Tibial nerve (tissue), 4 donors: ENCODE results near the gene SHISA6. TPM values are rescaled to one million over a fixed set of nuclear protein-coding genes. Genes with fewer than 3 reads are reported as not detected.

Experiments used
- DNase-seq, 2 donors: peaks; one replicate each; pipeline ENCODE4 v3.0.0-alpha.2; 2019; ENCODE audit warnings: low spot score in 2 of 2
- H3K27ac ChIP-seq, 4 donors: fragments of 200-600 bp; sonication (generic) in 3 of 4; one replicate each; pipeline ENCODE4 v1.5.1; 2017 to 2019; ENCODE audit warnings: mild to moderate bottlenecking in 1 of 4
- H3K27me3 ChIP-seq, 2 donors: fragments of 200-600 bp; sonication (generic) in 1 of 2; one replicate each; pipeline versions ENCODE4 v1.5.1 to v1.6.0; 2017 to 2019
- H3K36me3 ChIP-seq, 3 donors: fragments of 200-600 bp; sonication (generic); one replicate each; pipeline ENCODE4 v1.5.1; 2018 to 2019
- H3K4me1 ChIP-seq, 4 donors: fragments of 200-600 bp; sonication (generic) in 3 of 4; one replicate each; pipeline ENCODE4 v1.5.1; 2017 to 2019
- H3K4me3 ChIP-seq, 4 donors: fragments of 200-600 bp; sonication (generic) in 3 of 4; one replicate each; pipeline ENCODE4 v1.5.1; 2017 to 2019; ENCODE audit warnings: mild to moderate bottlenecking in 1 of 4, moderate library complexity in 1 of 4
- H3K9me3 ChIP-seq, 4 donors: fragments of 200-600 bp; sonication (generic) in 3 of 4; one replicate each; pipeline ENCODE4 v1.5.1; 2017 to 2019
- CTCF ChIP-seq, 5 experiments: fragments of 200-600 bp in 3 of 5; fragments of 450-650 bp in 2 of 5; sonication (generic) in 3 of 5; IDR thresholded peaks; one replicate each; pipeline ENCODE4 v1.5.1; 2016 to 2019; ENCODE audit warnings: antibody characterized with exemption in 5 of 5, mild to moderate bottlenecking in 3 of 5, moderate library complexity in 2 of 5
- EP300 ChIP-seq, 2 donors: sonication (generic); formaldehyde crosslinking; IDR thresholded peaks; one replicate each; pipeline ENCODE4 v1.6.1; 2017; ENCODE audit warnings: antibody characterized with exemption in 2 of 2, mild to moderate bottlenecking in 1 of 2
- POLR2A ChIP-seq, 2 donors: fragments of 450-650 bp; IDR thresholded peaks; one replicate each; pipeline ENCODE4 v1.6.1; 2017; ENCODE audit warnings: antibody characterized with exemption in 2 of 2, mild to moderate bottlenecking in 2 of 2, moderate library complexity in 2 of 2
- WGBS, 2 donors: methylation state at CpG; one replicate each; pipeline ENCODE4 v1.1.5; 2018; 5-methylcytosine and 5-hydroxymethylcytosine counted together
- total RNA-seq, 4 donors: library from RNA; depleted of rRNA; stranded (reverse); fragments of >200 nt; gene quantifications; one replicate each; pipeline ENCODE4 v1.1.0, GENCODE V29; 2016

Gene SHISA6
- total RNA-seq, 4 donors from 2014 or later = 10.8 to 28.0 (median 21.9) TPM

DNA sequence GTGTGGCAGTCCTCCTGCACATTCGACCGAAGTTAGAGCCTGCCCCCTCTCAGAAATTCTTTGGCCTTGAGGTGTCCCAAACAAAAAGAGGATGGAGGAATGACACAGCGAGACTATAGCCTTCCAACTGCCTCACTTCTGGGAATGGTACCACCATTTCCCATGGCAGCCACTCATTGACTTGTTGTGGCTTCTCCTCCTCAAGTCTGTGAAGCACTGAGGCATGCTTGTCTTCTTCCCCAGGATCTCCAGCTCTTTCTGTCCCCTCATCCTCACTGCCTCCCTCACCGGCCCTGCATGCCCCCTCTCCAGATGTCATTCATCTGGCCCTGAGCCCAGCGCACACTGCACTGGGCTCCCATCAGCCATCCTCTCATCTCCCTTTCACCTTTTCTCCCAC, 313.5 kb downstream of the SHISA6 start:
- DNase-seq = no peak
- Histone ChIP-seq H3K36me3 (peaks cover 0 to 18% (median 0%) of the 10 kb centered on the region in 3 donors), H3K4me1 (peaks cover 0 to 5% (median 0%) of the 10 kb centered on the region in 4 donors), H3K27ac (no peak overlapping the region), H3K9me3 (peaks cover 0 to 10% (median 0%) of the 10 kb centered on the region in 4 donors), H3K27me3 (no peaks in the 10 kb centered on the region), H3K4me3 (no peak overlapping the region)
- no peak for TF ChIP-seq POLR2A (IDR thresholded peaks at IDR 0.05)
- TF ChIP-seq CTCF (IDR thresholded peaks at IDR 0.05) = no peak
- TF ChIP-seq EP300 (IDR thresholded peaks at IDR 0.05) = no peak
- WGBS, 2 donors = 88 to 91% methylated on average over 5 of the region's 5 CpGs

DNA sequence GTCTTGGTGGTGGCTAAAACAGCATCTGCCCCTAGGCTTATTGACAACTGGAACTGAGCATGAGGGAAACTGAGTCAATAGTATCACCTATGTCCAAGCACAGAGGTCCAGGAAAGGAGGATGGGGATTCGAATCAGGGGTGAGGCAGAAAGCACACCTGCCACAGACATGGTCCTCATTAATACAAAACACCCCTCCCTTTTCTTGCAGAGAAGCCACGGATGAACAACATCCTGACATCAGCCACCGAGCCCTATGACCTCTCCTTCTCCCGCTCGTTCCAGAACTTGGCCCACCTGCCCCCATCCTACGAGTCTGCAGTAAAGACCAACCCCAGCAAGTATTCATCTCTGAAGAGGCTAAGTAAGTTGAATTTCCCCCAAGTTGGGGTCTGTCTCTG, 314.5 kb downstream of the SHISA6 start:
- no peak for DNase-seq
- Histone ChIP-seq H3K9me3 (peaks cover 0 to 10% (median 0%) of the 10 kb centered on the region in 4 donors), H3K36me3 (peaks cover 0 to 18% (median 0%) of the 10 kb centered on the region in 3 donors), H3K4me3 (no peak overlapping the region), H3K27ac (no peak overlapping the region), H3K4me1 (peaks cover 0 to 5% (median 0%) of the 10 kb centered on the region in 4 donors), H3K27me3 (no peaks in the 10 kb centered on the region)
- WGBS, 2 donors = 82 to 84% methylated on average over 6 of the region's 6 CpGs
- TF ChIP-seq POLR2A (IDR thresholded peaks at IDR 0.05) (no peak), CTCF (IDR thresholded peaks at IDR 0.05) (no peak), EP300 (IDR thresholded peaks at IDR 0.05) (no peak)

- Histone ChIP-seq H3K9me3 (peaks cover 0 to 10% (median 0%) of the 10 kb centered on the region in 4 donors), H3K4me1 (no peaks in the 10 kb centered on the region), H3K36me3 (peaks cover 0 to 18% (median 0%) of the 10 kb centered on the region in 3 donors), H3K27me3 (no peaks in the 10 kb centered on the region), H3K4me3 (no peak overlapping the region), H3K27ac (no peak overlapping the region)
- no peak for DNase-seq
- TF ChIP-seq CTCF (IDR thresholded peaks at IDR 0.05) = no peak
- TF ChIP-seq POLR2A (IDR thresholded peaks at IDR 0.05) = no peak
- TF ChIP-seq EP300 (IDR thresholded peaks at IDR 0.05) = no peak
- 80 to 88% methylated on average over 40 to 44 of the region's 46 CpGs for WGBS, 2 donors
These were observed 316.9 kb downstream of the SHISA6 start for GRCh38 chr17:11557727-11558452.

DNA sequence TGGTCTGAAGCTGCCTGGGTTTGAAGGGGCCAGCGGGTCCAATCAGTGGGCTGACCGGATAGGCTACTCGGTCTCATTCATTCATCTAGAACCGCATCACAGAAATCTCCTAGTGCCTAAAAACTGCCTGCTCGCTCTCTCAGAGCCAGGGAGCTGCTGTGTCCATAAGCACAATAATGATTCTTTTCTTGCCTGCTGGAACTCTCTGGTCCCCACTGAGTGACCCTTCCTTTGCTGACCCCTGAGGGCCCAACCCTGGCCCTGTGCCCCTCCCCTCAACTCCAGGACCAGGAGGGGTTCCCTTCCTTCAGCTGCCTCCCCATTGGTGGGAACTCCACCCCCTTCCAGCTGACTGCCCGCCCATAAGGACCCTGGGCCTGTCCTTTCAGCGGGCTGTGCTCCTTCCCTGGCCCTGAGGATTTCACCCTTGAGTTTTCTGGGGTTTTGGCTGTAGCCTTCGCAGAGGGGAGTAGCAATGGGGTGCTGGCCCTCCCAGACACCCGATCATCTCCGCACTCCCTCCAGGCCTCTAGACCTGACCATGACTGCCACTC, 317.7 kb downstream of the SHISA6 start:
- no peak overlapping the region for H3K4me3 ChIP-seq
- no peak for TF ChIP-seq POLR2A (IDR thresholded peaks at IDR 0.05)
- 84 to 88% methylated on average over 10 of the region's 10 CpGs for WGBS, 2 donors

DNA sequence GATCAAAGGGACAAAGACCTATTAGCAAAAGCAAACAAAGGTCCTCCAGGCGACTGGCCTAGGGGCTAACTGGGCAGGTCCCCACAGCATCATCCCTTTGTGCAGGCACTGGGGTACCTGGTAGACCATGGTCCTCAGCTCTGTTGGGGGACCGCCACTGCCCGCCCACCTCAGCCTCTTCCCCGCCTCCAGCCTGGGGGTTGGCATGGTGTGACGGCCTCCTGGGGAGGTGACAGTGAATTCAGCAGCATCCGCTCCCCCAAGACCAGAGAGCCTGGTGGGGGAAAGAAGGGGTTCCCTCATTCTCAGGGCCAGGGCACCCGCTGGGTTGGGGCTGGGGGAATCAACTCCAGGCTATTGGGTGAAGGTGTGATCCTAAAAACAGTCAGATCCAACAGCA, 318.6 kb downstream of the SHISA6 start:
- Histone ChIP-seq H3K4me3 (no peak overlapping the region), H3K9me3 (peaks cover 0 to 10% (median 0%) of the 10 kb centered on the region in 4 donors), H3K36me3 (peaks cover 0 to 18% (median 0%) of the 10 kb centered on the region in 3 donors), H3K27ac (no peak overlapping the region), H3K4me1 (no peaks in the 10 kb centered on the region), H3K27me3 (no peaks in the 10 kb centered on the region)
- 71 to 73% methylated on average over 6 to 7 of the region's 7 CpGs for WGBS, 2 donors
- DNase-seq = no peak
- TF ChIP-seq CTCF (IDR thresholded peaks at IDR 0.05) (no peak), EP300 (IDR thresholded peaks at IDR 0.05) (no peak), POLR2A (IDR thresholded peaks at IDR 0.05) (no peak)

More for the DNA sequence above, 317.7 kb downstream of the SHISA6 start:
- Histone ChIP-seq H3K9me3 (peaks cover 0 to 10% (median 0%) of the 10 kb centered on the region in 4 donors), H3K27me3 (no peaks in the 10 kb centered on the region), H3K4me1 (no peaks in the 10 kb centered on the region), H3K27ac (no peak overlapping the region), H3K36me3 (peaks cover 0 to 18% (median 0%) of the 10 kb centered on the region in 3 donors)
- no peak for DNase-seq
